Measurements from ENCODE around the gene CRACDL.
A peak's percentile ranks its signal among the peaks of the same experiment; 100 is the strongest.

CRACDL gene, protein sequence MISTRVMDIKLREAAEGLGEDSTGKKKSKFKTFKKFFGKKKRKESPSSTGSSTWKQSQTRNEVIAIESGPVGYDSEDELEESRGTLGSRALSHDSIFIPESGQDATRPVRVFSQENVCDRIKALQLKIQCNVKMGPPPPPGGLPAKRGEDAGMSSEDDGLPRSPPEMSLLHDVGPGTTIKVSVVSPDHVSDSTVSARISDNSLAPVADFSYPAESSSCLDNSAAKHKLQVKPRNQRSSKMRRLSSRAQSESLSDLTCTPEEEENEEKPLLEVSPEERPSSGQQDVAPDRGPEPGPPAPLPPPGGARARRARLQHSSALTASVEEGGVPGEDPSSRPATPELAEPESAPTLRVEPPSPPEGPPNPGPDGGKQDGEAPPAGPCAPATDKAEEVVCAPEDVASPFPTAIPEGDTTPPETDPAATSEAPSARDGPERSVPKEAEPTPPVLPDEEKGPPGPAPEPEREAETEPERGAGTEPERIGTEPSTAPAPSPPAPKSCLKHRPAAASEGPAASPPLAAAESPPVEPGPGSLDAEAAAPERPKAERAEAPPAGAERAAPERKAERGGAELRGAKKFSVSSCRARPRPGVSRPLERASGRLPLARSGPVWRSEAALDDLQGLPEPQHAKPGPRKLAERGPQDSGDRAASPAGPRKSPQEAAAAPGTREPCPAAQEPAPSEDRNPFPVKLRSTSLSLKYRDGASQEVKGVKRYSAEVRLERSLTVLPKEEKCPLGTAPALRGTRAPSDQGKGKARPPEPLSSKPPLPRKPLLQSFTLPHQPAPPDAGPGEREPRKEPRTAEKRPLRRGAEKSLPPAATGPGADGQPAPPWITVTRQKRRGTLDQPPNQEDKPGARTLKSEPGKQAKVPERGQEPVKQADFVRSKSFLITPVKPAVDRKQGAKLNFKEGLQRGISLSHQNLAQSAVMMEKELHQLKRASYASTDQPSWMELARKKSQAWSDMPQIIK

DNA sequence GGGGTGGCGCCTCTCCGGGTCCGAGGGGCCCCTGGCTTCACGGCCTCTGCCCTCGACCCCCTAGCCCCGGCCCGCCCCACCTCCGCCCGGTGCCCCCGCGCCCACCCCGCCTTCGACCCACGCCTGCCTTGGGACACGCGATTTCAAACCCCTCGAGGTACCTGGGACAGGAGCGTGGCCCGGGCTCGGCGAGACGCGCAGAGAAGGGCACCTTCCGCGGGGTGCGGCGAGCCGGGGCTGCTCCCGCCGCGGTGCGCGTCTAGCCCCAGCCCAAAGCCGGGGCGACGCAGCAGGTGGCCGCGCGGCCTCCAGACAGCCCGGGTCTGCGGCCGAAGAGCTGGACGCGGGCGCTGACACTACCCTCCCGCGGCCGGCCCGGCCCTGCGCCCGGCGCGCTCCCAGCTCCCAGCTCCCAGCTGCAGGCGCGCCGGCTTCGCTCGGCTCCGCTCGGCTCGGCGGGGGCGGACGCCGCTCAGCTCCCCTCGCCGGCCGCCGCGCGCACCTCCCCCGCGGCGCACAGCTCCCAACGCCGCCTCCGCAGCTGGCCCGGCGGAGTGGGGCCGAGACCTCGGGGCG is at the start of gene CRACDL:
CRACDL (minus strand) TSS at position 449 of the 576 bp plus-strand sequence. CDS start 89,425 bp downstream, outside the sequence.
- no peak for DNase-seq (ENCODE audit: low spot score)

DNA sequence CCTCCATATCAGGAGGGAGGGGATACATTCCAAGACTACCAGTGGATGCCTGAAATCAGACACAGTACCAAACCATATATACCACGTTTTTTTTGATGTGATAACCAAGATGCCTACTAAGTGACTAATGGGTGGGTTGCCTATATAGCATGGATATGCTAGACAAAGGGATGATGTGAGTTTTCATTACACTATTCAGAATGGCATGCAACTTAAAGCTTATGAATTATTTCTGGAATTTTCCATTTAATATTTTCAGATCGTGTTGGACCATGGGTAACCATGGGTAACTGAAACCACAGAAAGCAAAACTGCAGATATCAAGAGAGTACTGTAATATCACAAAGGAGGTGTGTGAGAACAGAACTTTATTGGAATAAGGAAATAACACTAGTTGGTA is 39.6 kb upstream of the CRACDL start:
- DNase-seq (ENCODE audit: low spot score) = no peak

DNA sequence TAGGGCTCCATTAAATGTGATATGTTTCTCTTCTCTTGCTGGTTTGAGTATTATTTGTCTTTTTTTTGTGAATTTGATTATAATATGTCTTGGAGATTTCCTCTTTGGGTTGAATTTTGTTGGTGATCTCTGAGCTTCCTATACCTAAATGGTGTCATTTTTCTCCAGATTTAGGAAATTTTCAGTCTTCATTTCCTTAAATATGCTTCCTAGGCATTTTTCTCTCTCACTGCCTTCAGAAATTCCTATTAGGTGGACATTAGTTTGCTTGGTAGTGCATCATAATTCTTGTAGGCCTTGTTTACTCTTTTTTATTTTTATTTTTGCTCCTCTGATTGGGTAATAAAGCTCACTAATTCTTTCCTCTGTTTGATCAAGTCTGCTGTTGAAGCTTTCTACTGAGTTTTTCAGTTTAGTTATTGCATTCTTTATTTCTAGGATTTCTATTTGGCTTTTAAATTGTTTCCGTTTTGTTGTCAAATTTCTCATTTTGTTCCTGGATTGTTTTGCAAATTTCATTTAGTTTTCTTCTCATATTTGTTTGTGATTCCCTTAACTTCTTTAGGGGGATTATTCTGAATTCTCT is 36.6 kb upstream of the CRACDL start:
- DNase-seq (ENCODE audit: low spot score) = no peak

DNA sequence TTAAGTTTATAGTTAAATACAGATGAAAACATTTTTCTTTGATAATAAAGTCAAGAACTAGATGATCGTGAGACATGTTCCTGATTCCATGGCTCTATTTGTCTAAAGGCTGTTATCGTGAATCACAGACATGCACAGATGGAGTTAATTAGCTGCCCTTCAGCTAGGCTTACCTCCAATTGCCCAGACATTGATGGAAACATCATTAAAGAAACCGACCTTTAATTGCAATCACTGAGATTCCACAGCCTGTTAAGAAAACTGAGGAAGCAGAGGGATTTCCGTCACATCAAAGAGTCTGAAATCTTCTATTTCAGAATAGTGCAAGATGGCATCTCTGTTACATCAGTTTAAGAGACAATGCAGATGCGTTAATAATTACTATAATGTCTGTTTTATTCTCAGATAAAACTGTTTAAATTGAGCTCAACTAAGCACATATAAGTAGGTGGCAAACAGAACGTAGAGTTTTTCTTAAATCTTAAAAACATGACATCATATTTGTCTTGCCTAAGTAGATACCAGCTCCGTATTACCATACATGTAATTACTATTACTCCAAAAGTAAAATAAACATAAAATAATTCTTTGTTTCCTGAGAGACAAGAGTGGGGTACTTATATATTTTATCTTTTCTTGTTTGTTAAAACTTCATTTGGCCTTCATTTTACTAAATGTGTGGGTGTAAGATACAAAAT is 23.9 kb upstream of the CRACDL start:
- peak; percentile 31 for DNase-seq (ENCODE audit: low spot score)

DNA sequence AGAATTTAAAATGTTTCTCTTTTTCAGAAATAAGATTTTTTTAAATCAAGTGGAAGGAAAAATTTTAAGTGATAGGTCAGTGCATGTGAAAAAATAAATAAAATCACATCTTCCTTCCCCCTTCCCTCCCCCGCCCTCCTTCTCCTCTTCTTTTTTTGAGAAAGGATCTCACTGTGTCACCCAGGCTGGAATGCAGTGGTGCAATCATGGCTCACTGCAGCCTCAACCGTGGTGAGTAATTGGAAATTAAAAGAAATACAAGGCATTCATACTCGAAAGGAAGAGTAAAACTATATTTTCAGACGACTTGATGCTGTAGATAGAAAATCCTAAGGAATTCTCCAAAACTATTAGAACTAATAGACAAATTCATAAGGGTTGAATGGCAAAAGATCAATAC is 16.9 kb upstream of the CRACDL start:
- no peak for DNase-seq (ENCODE audit: low spot score)

DNA sequence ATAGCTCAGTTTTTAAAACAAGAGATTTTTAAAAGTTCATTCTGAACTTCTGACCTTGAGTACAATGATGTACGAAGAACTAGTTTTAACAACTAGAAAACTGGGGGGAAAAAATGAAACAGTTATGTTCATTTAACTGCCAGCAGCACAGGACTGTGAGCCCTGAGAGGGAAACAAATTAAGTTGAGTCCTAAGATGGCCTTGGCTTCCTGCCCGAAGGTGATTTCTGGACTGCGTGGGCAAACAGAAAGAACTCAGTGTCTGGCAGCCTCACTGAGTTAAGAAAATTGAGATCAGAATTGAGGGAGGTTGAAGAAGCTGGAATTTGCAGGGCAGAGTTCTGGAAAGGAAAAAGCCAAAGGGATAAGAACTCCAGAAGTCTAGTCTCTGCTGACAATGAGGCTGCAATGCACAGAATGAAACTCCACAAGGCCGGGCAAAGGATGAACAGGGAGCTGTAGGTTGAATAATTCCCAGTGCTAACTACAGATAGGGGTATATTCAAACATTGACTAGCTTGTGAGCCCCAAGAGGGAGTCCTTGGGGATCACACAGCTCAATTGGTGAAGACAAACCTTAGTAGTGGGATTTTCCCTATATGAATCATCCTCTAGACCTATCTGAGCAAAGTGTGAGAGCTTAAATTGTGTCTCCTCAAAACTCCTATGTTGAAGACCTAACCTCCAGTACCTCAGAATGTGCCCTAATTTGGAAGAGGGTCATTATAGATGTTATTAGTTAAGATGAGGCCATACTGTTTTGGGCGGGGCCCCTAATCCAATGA is 13.1 kb upstream of the CRACDL start:
- DNase-seq (ENCODE audit: low spot score) = no peak

DNA sequence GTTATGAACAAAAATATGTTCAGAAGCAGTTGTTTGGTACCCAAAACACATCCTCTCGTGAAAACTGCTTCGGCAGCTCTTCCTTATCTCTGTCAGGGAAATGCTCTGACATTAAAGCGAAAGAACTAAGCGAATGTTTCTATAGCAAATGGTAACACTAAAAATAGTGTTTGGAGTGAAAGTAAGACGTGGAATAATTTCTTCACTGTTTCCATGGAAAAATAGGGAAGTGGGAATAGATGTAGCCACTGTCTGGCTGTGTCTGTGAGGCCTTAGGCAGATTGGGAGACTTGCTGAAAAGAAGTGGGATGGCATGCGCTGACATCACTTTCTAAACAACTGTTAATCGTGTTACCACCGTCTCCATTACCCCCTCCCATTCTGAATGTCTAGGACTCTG is 11.5 kb upstream of the CRACDL start:
- DNase-seq (ENCODE audit: low spot score) = no peak

DNA sequence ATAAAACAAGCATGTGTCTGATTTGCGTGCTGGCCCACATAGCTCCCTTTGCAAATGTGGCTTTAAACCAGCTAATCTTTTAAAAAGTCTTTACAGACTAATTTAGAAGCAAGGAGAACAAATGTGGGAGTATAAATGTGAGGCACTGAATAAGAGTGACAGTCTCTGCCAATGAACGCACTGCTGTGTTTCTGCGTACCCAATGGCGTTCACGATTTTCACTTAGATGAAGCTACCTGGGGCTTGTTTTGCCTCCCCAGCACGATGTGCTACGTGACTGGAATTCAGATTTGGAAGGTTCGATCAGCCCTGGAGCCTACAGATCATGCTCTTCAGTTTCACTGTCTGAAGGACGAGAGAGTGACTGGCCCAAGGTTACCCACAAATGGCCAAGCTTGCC is 10.8 kb upstream of the CRACDL start:
- no peak for DNase-seq (ENCODE audit: low spot score)

DNA sequence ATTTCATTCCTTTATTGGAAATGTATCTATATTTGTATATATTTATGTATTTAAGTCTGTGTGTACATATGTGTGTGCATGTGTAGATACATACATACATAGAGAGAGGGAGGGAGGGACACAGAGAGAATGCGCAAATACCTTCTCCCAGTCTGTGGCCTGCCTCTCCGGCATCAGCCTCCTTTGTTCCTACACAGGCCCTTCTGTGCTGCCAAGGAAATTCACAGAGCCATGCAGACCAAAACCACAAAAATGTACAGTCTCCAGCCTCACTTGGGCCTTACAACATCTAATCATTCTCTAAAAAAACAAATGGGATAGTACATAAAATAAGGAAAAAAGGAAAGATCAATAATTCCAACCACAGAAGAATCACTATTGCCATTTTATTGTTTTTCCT is 8.8 kb upstream of the CRACDL start:
- DNase-seq (ENCODE audit: low spot score) = no peak

DNA sequence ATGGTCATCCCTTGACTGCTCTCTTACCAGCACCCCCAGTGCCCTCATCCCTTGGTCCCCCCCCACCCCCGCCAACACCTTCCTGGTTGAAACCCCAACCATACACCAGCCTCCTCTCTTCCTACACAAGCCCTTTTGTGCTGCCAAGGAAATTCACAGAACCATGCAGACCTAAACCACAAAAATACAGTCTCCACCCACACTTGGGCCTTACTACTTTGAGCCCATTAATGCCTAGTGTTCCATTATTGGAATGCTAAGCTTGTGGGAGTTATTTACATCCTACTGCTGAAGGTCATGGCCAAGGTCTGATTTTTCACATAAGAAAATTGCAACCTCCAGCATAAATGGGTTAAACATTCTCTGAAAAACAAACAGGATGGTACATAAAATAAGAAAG is 4.1 kb upstream of the CRACDL start:
- no peak for DNase-seq (ENCODE audit: low spot score)

DNA sequence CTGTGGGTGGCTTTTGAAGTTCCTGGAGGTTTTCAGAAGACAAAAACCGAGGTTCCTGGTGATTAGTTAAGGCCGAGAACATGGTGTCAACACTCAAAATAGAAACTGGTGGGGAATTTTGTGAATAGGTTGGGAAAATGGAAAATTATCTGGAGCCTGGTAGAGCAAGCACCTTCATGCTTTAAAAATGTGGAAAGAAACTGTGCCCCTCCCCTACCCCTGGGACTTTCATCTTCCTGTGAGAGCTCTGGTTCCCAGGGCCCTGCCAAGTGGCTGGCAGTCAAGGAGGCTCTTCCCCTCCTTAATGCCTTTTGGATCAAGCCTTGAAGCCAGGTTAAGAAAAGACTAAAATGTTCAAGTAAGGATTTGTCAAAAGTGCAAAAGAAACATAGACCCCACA is 1.9 kb upstream of the CRACDL start:
- no peak for DNase-seq (ENCODE audit: low spot score)

DNA sequence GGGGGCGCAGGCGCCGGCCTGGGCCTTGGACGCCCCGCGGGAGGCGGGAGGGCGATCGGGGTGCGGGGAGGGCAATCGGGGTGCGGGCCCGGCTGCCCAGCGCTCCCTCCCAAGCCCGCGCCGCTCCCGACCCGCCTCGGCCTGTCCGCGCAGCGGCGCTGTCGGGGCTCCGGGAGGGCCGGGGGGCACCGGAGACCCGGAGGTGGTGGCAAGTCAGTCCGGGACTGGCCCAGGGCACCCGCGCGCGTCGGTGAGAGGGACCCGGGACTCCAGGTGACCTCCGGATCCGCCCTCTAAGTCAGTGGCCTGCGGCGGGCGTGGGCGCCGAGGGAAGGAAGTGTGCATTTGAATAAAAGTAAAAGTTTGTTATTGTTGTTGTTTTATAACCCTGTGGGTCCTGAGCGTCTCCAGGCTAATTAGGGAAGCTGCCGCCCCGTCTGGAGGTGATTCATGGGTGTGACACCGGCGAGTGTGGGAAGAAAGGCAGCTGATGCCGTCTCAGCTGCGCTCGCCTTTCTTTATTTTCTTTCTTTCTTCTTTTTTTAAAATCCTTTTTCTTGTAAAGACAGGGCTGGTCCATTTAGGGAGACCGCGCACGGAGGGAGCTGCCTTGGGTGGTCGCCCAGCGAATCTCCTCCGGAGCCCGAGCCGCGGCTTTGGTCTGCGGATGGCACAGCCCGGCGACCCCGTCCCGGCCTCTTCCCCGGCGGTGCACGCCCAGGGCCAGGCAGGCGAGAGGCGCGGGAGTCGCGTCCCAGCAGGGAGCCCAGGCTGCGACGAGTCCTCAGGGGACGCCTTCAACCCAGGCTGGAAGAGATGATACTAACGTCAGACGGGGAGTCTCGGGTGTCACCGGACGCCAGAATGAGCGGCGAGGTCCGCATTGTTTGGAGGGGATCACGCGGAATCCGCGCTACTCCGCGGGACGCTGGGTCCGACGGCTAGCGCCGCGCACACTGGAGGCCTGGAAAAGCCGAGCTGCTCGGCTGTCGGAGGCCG is 627 bp upstream of the CRACDL start:
- DNase-seq (ENCODE audit: low spot score) = no peak

DNA sequence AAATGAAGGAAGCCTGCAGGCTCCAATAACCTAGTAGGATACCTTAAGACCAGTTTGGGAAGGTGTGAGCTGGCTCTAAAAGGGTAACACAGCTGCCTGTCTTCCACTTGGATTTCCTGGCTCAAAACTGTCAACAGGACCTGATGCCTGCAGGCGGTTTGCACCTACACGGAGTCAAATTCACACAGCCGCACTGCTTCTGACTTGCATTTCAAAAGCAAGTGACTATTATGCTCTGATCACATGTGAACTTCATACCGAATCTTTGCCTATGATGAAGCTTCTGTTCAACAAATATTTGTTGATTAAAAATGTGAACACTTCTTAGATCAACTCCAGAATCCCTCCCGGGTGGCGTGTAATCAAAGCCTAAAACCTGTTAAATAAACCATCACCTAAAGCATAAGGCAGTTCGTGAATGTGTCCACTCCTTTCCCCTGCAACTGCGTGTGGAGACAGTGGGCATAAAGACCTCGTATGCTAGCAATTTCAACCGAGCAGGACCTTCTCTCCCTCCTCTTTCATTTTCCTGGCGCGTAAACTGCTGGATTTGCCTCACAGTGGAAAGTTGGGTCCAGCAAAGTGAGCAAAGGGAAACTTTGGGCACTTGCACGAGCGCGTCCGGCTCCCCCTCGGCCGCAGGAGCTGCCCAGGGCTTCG is 784 bp downstream of the CRACDL start:
- DNase-seq (ENCODE audit: low spot score) = peak; percentile 27

DNA sequence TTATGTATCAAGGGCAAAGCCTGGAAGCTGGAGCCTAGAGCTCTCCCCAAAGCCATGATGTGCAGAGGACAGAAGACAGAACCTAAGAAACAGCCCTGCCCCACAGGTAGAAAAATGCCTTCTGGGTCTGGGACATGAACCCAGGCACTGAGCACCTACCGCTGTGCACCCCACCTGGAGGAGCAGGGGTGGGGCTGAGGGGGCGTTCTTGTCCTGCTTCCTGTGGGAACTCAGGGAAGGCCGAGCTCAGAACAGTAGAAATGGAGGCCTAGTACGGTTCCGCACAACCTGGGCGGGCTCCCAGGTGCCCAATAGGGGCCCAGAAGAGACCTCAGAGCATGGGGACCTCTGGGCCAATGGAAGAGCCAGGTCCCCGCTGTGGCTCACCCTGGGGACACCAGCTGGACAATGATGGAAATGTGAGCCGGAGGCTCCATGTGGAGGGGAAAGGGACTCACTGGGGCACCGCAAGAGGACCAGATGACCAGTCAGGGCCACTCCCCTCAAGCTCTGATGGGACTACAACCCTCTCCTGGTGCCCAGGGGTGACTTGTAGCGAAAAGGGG is 3.2 kb downstream of the CRACDL start:
- no peak for DNase-seq (ENCODE audit: low spot score)

DNA sequence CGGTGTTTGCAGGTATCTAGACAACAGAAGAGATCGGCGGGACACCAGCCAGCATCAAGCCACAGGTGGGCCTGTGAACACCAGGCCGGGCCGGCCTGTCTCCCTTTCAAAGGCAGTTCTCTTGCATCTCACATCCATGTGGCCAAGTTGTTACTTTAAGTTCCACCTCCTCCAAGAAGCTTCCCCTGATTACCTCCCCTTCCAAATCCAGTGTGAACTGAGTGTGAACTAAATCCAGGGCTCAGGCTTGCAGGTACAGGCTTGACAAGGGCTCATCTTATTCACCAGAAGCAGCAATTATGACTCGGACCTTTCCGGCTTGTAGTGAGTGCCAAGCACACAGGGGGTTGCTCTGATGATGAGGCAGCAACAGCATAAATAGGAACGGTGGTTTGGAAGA is 3.9 kb downstream of the CRACDL start:
- no peak for DNase-seq (ENCODE audit: low spot score)

DNA sequence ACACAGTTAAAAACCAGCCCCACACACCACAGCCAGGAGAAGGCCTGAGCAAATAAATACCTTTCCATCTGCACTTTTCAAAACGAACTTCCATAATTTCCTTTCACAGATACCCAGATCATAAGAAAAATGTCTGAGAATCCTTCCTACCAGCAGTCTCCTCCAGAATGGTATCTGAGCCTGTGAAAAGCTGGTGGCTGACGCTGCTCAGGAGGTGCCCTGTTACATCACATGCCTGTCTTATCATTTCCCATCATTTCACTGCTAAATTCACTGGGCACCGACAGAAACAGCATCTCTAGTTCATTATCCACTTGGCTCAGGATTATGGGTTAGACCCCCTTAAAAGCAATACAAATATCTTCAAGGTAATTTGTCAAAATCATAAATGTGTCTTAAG is 4.4 kb downstream of the CRACDL start:
- DNase-seq (ENCODE audit: low spot score) = no peak

DNA sequence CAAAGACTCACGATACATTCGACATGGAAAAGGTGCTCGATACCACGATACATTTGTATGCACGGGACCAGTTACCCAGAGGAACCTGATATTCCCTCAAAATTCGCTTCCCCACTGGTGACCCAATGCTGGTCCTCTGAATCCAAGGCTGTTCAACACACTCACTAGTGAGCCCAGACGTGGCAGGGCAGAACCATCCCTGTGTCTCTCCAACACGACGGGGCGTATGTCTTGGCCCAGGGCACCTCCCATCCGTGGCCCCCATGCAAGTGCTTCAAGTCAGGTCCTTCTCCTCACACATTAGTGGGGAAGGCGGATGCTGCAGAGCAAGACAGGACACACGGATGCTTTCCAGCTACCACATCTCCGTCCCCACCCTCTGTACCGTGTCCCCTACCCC is 6.1 kb downstream of the CRACDL start:
- no peak for DNase-seq (ENCODE audit: low spot score)

DNA sequence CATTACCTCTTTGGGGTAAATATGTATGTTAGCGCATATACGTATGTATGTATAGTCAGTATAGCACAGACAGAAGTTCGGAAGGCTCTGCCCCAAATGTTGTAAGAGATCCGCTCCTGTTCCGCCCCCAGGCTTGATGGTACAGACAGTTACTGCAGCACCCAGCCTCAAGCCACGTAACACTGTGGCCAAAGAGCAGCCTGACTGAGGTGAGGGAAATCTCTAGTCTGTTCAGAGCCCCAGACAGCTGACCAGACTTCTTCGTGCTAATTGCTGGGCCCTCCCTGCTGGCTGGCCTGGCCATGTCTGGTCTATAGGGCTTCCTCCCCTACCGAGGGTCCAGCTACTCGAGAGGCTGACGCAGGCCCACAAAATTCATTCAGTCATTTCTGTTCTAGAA is 7.8 kb downstream of the CRACDL start:
- DNase-seq (ENCODE audit: low spot score) = no peak

DNA sequence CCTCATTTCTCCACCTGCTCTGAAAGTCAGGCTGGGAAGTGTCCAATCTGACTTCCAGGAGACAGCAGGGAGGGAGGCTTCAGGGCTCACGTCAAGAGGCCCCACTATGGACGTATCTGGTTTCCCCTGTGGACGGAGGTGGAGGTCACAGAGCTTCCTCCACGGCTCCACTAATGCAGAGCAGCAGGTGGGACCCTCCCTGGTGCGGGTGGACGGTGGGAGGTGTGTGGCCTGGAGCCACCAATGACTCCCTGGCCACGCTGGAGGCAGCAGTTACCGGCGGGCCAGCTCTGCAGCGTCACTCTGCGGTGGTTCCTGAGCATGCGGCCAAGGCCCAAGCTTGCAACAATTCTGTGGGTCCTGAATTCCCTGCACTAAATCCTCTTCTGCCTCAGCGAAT is 9.0 kb downstream of the CRACDL start:
- no peak for DNase-seq (ENCODE audit: low spot score)

Measured in cerebellar cortex (tissue), 1 donor.